ENCODE measurements around the gene ACADVL. TPM values are rescaled to one million over a fixed set of nuclear protein-coding genes. Genes with fewer than 3 reads are reported as not detected.

ACADVL gene
- total RNA-seq, 1 donor from 2014 or later: 86.7 TPM

- Mint-ChIP-seq H3K36me3 (peaks cover 6% of the 10 kb centered on the region), H3K27ac (peak overlapping the region; percentile 89), H3K9me3 (no peaks in the 10 kb centered on the region), H3K4me1 (peaks cover 18% of the 10 kb centered on the region), H3K4me3 (peak overlapping the region; percentile 5), H3K27me3 (ENCODE audit: insufficient read depth, low read depth) (peaks cover 11% of the 10 kb centered on the region)
- H2AFZ ChIP-seq (replicated peaks): no peak overlapping the region
- H3K4me2 ChIP-seq: no peak overlapping the region
- no peak overlapping the region for H3K4me3 ChIP-seq
- no peaks in the 10 kb centered on the region for H3K79me2 ChIP-seq (ENCODE audit: low read depth)
- no peak overlapping the region for H3K27ac ChIP-seq
- H3K9ac ChIP-seq: no peak overlapping the region
- H3K9me3 ChIP-seq (ENCODE audit: low read depth): no peaks in the 10 kb centered on the region
- no peak for TF ChIP-seq CTCF (IDR thresholded peaks at IDR 0.05)
- no peak for TF ChIP-seq EZH2phosphoT487 (IDR thresholded peaks at IDR 0.05)
- TF ChIP-seq EZH2 (IDR thresholded peaks at IDR 0.05): no peak
- no peaks in the 10 kb centered on the region for H3K4me1 ChIP-seq
- no peak for DNase-seq (ENCODE audit: low spot score)
- H4K20me1 ChIP-seq (ENCODE audit: low read depth): no peaks in the 10 kb centered on the region
- H3F3A ChIP-seq (ENCODE audit: low read depth): peaks cover 11% of the 10 kb centered on the region
- H3K27me3 ChIP-seq: peaks cover 5% of the 10 kb centered on the region
- H3K36me3 ChIP-seq: no peaks in the 10 kb centered on the region
Measured at GRCh38 chr17:7183433-7184090, 36.2 kb upstream of the ACADVL start.

GRCh38 chr17:7184091-7184488 is 35.6 kb upstream of the ACADVL start:
- Mint-ChIP-seq H3K27me3 (ENCODE audit: insufficient read depth, low read depth) (peaks cover 11% of the 10 kb centered on the region), H3K4me1 (peaks cover 17% of the 10 kb centered on the region), H3K9me3 (no peaks in the 10 kb centered on the region), H3K36me3 (peaks cover 8% of the 10 kb centered on the region), H3K4me3 (peak overlapping the region; percentile 5), H3K27ac (peak overlapping the region; percentile 89)
- Histone ChIP-seq H3K9me3 (ENCODE audit: low read depth) (no peaks in the 10 kb centered on the region), H3F3A (ENCODE audit: low read depth) (peaks cover 11% of the 10 kb centered on the region), H3K36me3 (no peaks in the 10 kb centered on the region), H3K4me3 (no peak overlapping the region), H3K27me3 (no peaks in the 10 kb centered on the region), H2AFZ (replicated peaks) (no peak overlapping the region), H4K20me1 (ENCODE audit: low read depth) (no peaks in the 10 kb centered on the region), H3K27ac (no peak overlapping the region), H3K4me1 (no peaks in the 10 kb centered on the region), H3K79me2 (ENCODE audit: low read depth) (no peaks in the 10 kb centered on the region), H3K4me2 (no peak overlapping the region), H3K9ac (no peak overlapping the region)
- DNase-seq (ENCODE audit: low spot score): no peak
- no peak for TF ChIP-seq CTCF (IDR thresholded peaks at IDR 0.05)
- no peak for TF ChIP-seq EZH2 (IDR thresholded peaks at IDR 0.05)
- no peak for TF ChIP-seq EZH2phosphoT487 (IDR thresholded peaks at IDR 0.05)

DNA sequence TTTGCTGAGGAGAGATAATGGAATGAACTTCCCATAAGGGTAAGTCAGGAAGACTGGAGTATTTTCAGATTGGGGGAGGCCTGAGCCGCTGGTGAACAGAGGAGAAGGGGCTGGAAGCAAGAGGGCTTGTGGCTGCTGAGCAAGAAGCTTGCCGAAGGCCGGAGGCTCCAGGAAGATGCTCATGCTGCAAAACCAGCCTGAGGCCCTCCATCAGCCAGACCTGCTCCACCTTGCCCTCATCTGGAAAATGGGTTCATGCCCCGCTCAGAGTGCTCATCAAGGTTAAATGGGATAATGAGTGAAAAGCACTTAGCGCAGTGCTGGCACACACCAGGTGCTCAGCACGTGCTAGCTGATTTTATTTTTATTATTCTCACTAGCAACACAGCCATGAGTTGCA is 35.1 kb upstream of the ACADVL start:
- Histone ChIP-seq H3K79me2 (ENCODE audit: low read depth) (no peaks in the 10 kb centered on the region), H4K20me1 (ENCODE audit: low read depth) (no peaks in the 10 kb centered on the region), H3K4me1 (no peaks in the 10 kb centered on the region), H3K9me3 (ENCODE audit: low read depth) (no peaks in the 10 kb centered on the region), H3F3A (ENCODE audit: low read depth) (peaks cover 11% of the 10 kb centered on the region), H3K27me3 (no peaks in the 10 kb centered on the region), H2AFZ (replicated peaks) (no peak overlapping the region), H3K4me2 (no peak overlapping the region), H3K27ac (no peak overlapping the region), H3K4me3 (no peak overlapping the region), H3K9ac (no peak overlapping the region), H3K36me3 (no peaks in the 10 kb centered on the region)
- Mint-ChIP-seq H3K36me3 (peaks cover 11% of the 10 kb centered on the region), H3K4me1 (peaks cover 13% of the 10 kb centered on the region), H3K4me3 (no peak overlapping the region), H3K27ac (no peak overlapping the region), H3K27me3 (ENCODE audit: insufficient read depth, low read depth) (peaks cover 11% of the 10 kb centered on the region), H3K9me3 (no peaks in the 10 kb centered on the region)
- no peak for TF ChIP-seq EZH2phosphoT487 (IDR thresholded peaks at IDR 0.05)
- TF ChIP-seq EZH2 (IDR thresholded peaks at IDR 0.05): no peak
- no peak for TF ChIP-seq CTCF (IDR thresholded peaks at IDR 0.05)
- DNase-seq (ENCODE audit: low spot score): no peak
